Hepatocyte (in vitro differentiated cells): ENCODE data around the gene MACROD2. TPM values are rescaled to one million over a fixed set of nuclear protein-coding genes. Genes with fewer than 3 reads are reported as not detected.
A peak's percentile ranks its signal among the peaks of the same experiment; 100 is the strongest.

ENCODE experiments used
- DNase-seq: peaks from one replicate; pipeline ENCODE4 v3.0.0-alpha.2; 2016; ENCODE audit warnings: low spot score
- H2AFZ ChIP-seq: fragments of 200-600 bp; sonication (generic); 2 replicates; pipeline ENCODE4 v1.6.0; 2016; ENCODE audit warnings: antibody characterized with exemption, mild to moderate bottlenecking
- H3K27ac ChIP-seq: fragments of 200-600 bp; sonication (generic); 2 replicates; pipeline ENCODE4 v1.5.1; 2016; ENCODE audit warnings: mild to moderate bottlenecking
- H3K27me3 ChIP-seq: fragments of 200-600 bp; sonication (generic); 2 replicates; pipeline ENCODE4 v1.6.1; 2016
- H3K36me3 ChIP-seq: fragments of 200-600 bp; sonication (generic); replicated peaks from 2 replicates; pipeline ENCODE4 v1.5.1; 2016; ENCODE audit warnings: low read depth; ENCODE audit not compliant: insufficient read depth
- H3K4me1 ChIP-seq: fragments of 200-600 bp; sonication (generic); 2 replicates; pipeline ENCODE4 v1.5.1; 2016; ENCODE audit warnings: mild to moderate bottlenecking, moderate library complexity; ENCODE audit not compliant: insufficient read depth
- H3K4me2 ChIP-seq: fragments of 200-600 bp; sonication (generic); 2 replicates; pipeline ENCODE4 v1.6.0; 2016
- H3K4me3 ChIP-seq: fragments of 200-600 bp; sonication (generic); 2 replicates; pipeline ENCODE4 v1.5.1; 2016; ENCODE audit warnings: mild to moderate bottlenecking
- H3K79me2 ChIP-seq: fragments of 200-600 bp; sonication (generic); 2 replicates; pipeline ENCODE4 v1.6.0; 2017; ENCODE audit warnings: mild to moderate bottlenecking
- H3K9me2 ChIP-seq: fragments of 200-600 bp; sonication (generic); replicated peaks from 2 replicates; pipeline ENCODE4 v1.6.0; 2017; ENCODE audit warnings: mild to moderate bottlenecking; ENCODE audit not compliant: insufficient read depth
- H3K9me3 ChIP-seq: fragments of 200-600 bp; sonication (generic); 2 replicates; pipeline ENCODE4 v1.5.1; 2016; ENCODE audit warnings: low read depth, mild to moderate bottlenecking
- H4K20me1 ChIP-seq: fragments of 200-600 bp; sonication (generic); 2 replicates; pipeline ENCODE4 v1.6.0; 2016; ENCODE audit warnings: mild to moderate bottlenecking; ENCODE audit not compliant: insufficient read depth, poor library complexity, severe bottlenecking
- CTCF ChIP-seq: fragments of 200-600 bp; sonication (generic); IDR thresholded peaks from 2 replicates; pipeline ENCODE4 v1.5.1; 2016; ENCODE audit warnings: antibody characterized with exemption, mild to moderate bottlenecking; ENCODE audit not compliant: poor library complexity
- EZH2 ChIP-seq: fragments of 200-600 bp; sonication (generic); IDR thresholded peaks from 2 replicates; pipeline ENCODE4 v1.6.1; 2016; ENCODE audit warnings: antibody characterized with exemption, mild to moderate bottlenecking, borderline replicate concordance
- EZH2phosphoT487 ChIP-seq: fragments of 200-600 bp; sonication (generic); IDR thresholded peaks from one replicate; pipeline ENCODE4 v1.6.1; 2018; ENCODE audit warnings: antibody characterized with exemption, mild to moderate bottlenecking, low read depth, moderate library complexity; ENCODE audit not compliant: unreplicated experiment, severe bottlenecking
- WGBS: methylation state at CpG from one replicate; pipeline ENCODE4 v1.1.6; 2016; ENCODE audit warnings: low lambda C conversion rate; ENCODE audit errors: missing lambda C conversion rate; 5-methylcytosine and 5-hydroxymethylcytosine counted together
- polyA plus RNA-seq: library from polyadenylated mRNA; unstranded; fragments of >200 nt; fragmentation: Nextera tagmentation; extraction: Ambion mirVana; gene quantifications from 2 replicates; pipeline ENCODE4 v1.2.1, GENCODE V29; 2016
- total RNA-seq: library from RNA; depleted of rRNA; stranded (reverse); fragments of >200 nt; gene quantifications from 2 replicates; pipeline ENCODE4 v1.2.3, GENCODE V29; 2014

MACROD2 gene
- total and polyA plus RNA-seq, 2 experiments from 2014 or later = 2.4 to 3.1 TPM

- no peaks in the 10 kb centered on the region for H3K4me1 ChIP-seq
- no peak for TF ChIP-seq EZH2phosphoT487
- no peak for TF ChIP-seq EZH2
- TF ChIP-seq CTCF = no peak
Observed at GRCh38 chr20:15485519-15485918, 1490.2 kb downstream of the MACROD2 start.

GRCh38 chr20:15487030-15487429, 1491.7 kb downstream of the MACROD2 start:
- Histone ChIP-seq H3K27me3 (no peaks in the 10 kb centered on the region), H3K79me2 (no peaks in the 10 kb centered on the region), H4K20me1 (no peaks in the 10 kb centered on the region), H3K4me3 (no peak overlapping the region), H2AFZ (no peak overlapping the region), H3K9me2 (no peaks in the 10 kb centered on the region), H3K36me3 (no peaks in the 10 kb centered on the region), H3K27ac (no peak overlapping the region), H3K4me2 (no peak overlapping the region), H3K9me3 (no peaks in the 10 kb centered on the region), H3K4me1 (no peaks in the 10 kb centered on the region)
- WGBS = 67% methylated on average over 2 of the region's 2 CpGs
- TF ChIP-seq EZH2phosphoT487 = no peak
- TF ChIP-seq CTCF = no peak
- no peak for TF ChIP-seq EZH2
- DNase-seq = no peak

More at GRCh38 chr20:15485519-15485918, 1490.2 kb downstream of the MACROD2 start:
- WGBS = 70% methylated on average over 2 of the region's 2 CpGs
- Histone ChIP-seq H3K79me2 (no peaks in the 10 kb centered on the region), H3K27ac (no peak overlapping the region), H3K27me3 (no peaks in the 10 kb centered on the region), H3K9me3 (no peaks in the 10 kb centered on the region), H4K20me1 (no peaks in the 10 kb centered on the region), H3K36me3 (no peaks in the 10 kb centered on the region), H3K4me2 (no peak overlapping the region), H3K9me2 (no peaks in the 10 kb centered on the region), H3K4me3 (no peak overlapping the region), H2AFZ (no peak overlapping the region)
- DNase-seq = no peak

- no peaks in the 10 kb centered on the region for H3K9me3 ChIP-seq
- H2AFZ ChIP-seq = no peak overlapping the region
- H3K4me3 ChIP-seq = no peak overlapping the region
- no peaks in the 10 kb centered on the region for H3K79me2 ChIP-seq
- no peaks in the 10 kb centered on the region for H3K36me3 ChIP-seq
- TF ChIP-seq EZH2phosphoT487 = no peak
- no peak for TF ChIP-seq CTCF
- no peak for TF ChIP-seq EZH2
- no peak overlapping the region for H3K27ac ChIP-seq
- H3K4me2 ChIP-seq = no peak overlapping the region
- 80% methylated on average over 2 of the region's 2 CpGs for WGBS
- H3K27me3 ChIP-seq = no peaks in the 10 kb centered on the region
- H3K9me2 ChIP-seq = no peaks in the 10 kb centered on the region
- no peaks in the 10 kb centered on the region for H3K4me1 ChIP-seq
- H4K20me1 ChIP-seq = no peaks in the 10 kb centered on the region
- DNase-seq = no peak
Observed at GRCh38 chr20:15487682-15488081, 1492.4 kb downstream of the MACROD2 start.

GRCh38 chr20:15491575-15491974, 1496.3 kb downstream of the MACROD2 start:
- Histone ChIP-seq H3K9me2 (no peaks in the 10 kb centered on the region), H3K36me3 (no peaks in the 10 kb centered on the region), H2AFZ (no peak overlapping the region), H3K27me3 (no peaks in the 10 kb centered on the region), H3K27ac (no peak overlapping the region), H3K4me1 (no peaks in the 10 kb centered on the region), H3K4me2 (no peak overlapping the region), H3K9me3 (no peaks in the 10 kb centered on the region), H3K79me2 (no peaks in the 10 kb centered on the region), H4K20me1 (no peaks in the 10 kb centered on the region), H3K4me3 (no peak overlapping the region)
- DNase-seq = peak; percentile 12
- peak; percentile 33 for TF ChIP-seq CTCF
- TF ChIP-seq EZH2 = no peak
- no peak for TF ChIP-seq EZH2phosphoT487
- WGBS = 79% methylated on average over 1 of the region's 1 CpG
